PC-3 (cell line): ENCODE data around the gene TAS1R3. TPM values are rescaled to one million over a fixed set of nuclear protein-coding genes. Genes with fewer than 3 reads are reported as not detected.

ENCODE experiments used
- ATAC-seq: fragments of 200-7000 bp; cut with Tn5 transposase; 2 replicates; pipeline ENCODE4 v1.9.1; 2020; ENCODE audit warnings: mild to moderate bottlenecking, moderate library complexity
- BruUV-seq: library from RNA; stranded (reverse); fragments of 400-500 nt; replicated peaks from 2 replicates; lab custom pipeline; 2021; lab: Mats Ljungman, UMichigan
- CTCF ChIA-PET: fragments of 300-600 bp; sonication (Branson Sonifier 250); formaldehyde crosslinking; loops from one replicate; lab custom pipeline; 2022; ENCODE audit warnings: antibody characterized with exemption; lab: Charles Lee
- POLR2A ChIA-PET: fragments of 300-600 bp; sonication (Branson Sonifier 250); formaldehyde crosslinking; loops from one replicate; lab custom pipeline; 2022; ENCODE audit warnings: antibody characterized with exemption; ENCODE audit not compliant: unreplicated experiment; lab: Charles Lee
- DNase-seq: peaks from one replicate; pipeline ENCODE4 v3.0.0-alpha.2; 2015
- H2AFZ ChIP-seq: fragments of 300-600 bp; sonication (generic); 2 replicates; pipeline ENCODE4 v1.6.0; 2016; ENCODE audit warnings: antibody characterized with exemption, low read length
- H3F3A ChIP-seq: fragments of 300-600 bp; sonication (generic); one replicate; pipeline ENCODE4 v1.6.0; 2017; ENCODE audit warnings: antibody characterized with exemption, low read length, control low read depth, mild to moderate bottlenecking; ENCODE audit not compliant: unreplicated experiment
- H3K27ac ChIP-seq: fragments of 300-600 bp; sonication (generic); 2 replicates; pipeline ENCODE4 v1.5.1; 2016; ENCODE audit warnings: mild to moderate bottlenecking, low read length
- H3K27me3 ChIP-seq: fragments of 300-600 bp; sonication (generic); 2 replicates; pipeline ENCODE4 v1.6.1; 2016; ENCODE audit warnings: low read length, mixed read lengths
- H3K36me3 ChIP-seq: fragments of 300-600 bp; sonication (generic); 2 replicates; pipeline ENCODE4 v1.6.1; 2016; ENCODE audit warnings: low read depth, mixed run types, low read length, mixed read lengths
- H3K4me1 ChIP-seq: fragments of 300-600 bp; sonication (generic); 2 replicates; pipeline ENCODE4 v1.5.1; 2016; ENCODE audit warnings: low read length; ENCODE audit not compliant: insufficient read depth
- H3K4me2 ChIP-seq: fragments of 300-600 bp; sonication (generic); 2 replicates; pipeline ENCODE4 v1.6.0; 2016; ENCODE audit warnings: low read length
- H3K4me3 ChIP-seq: fragments of 300-600 bp; sonication (generic); 2 replicates; pipeline ENCODE4 v1.5.1; 2016; ENCODE audit warnings: mild to moderate bottlenecking, low read length, mixed read lengths
- H3K79me2 ChIP-seq: fragments of 300-600 bp; sonication (generic); 2 replicates; pipeline ENCODE4 v1.6.1; 2017; ENCODE audit warnings: low read length, mixed read lengths
- H3K9ac ChIP-seq: fragments of 300-600 bp; sonication (generic); 2 replicates; pipeline ENCODE4 v1.6.0; 2016; ENCODE audit warnings: mild to moderate bottlenecking, low read length
- H3K9me2 ChIP-seq: fragments of 300-600 bp; sonication (generic); replicated peaks from 2 replicates; pipeline ENCODE4 v1.6.1; 2016; ENCODE audit warnings: mixed run types, low read length, mixed read lengths
- H3K9me3 ChIP-seq: fragments of 300-600 bp; sonication (generic); 2 replicates; pipeline ENCODE4 v1.6.1; 2016; ENCODE audit warnings: low read length, mixed read lengths
- H4K20me1 ChIP-seq: fragments of 300-600 bp; sonication (generic); 2 replicates; pipeline ENCODE4 v1.6.1; 2016; ENCODE audit warnings: low read length, mixed read lengths
- CTCF ChIP-seq: fragments of 300-600 bp; sonication (generic); conservative IDR thresholded peaks from 2 replicates; pipeline ENCODE4 v1.5.1; 2017; ENCODE audit warnings: antibody characterized with exemption, low read depth, mild to moderate bottlenecking, low read length
- EZH2 ChIP-seq: fragments of 300-600 bp; sonication (generic); IDR thresholded peaks from one replicate; pipeline ENCODE4 v1.6.1; 2017; ENCODE audit warnings: antibody characterized with exemption, mild to moderate bottlenecking, low read length; ENCODE audit not compliant: unreplicated experiment
- EZH2phosphoT487 ChIP-seq: fragments of 300-600 bp; sonication (generic); IDR thresholded peaks from 2 replicates; pipeline ENCODE4 v1.6.1; 2018; ENCODE audit warnings: mild to moderate bottlenecking, antibody characterized with exemption, low read length, borderline replicate concordance
- intact Hi-C: fragments of 100-400 bp; cut with micrococcal nuclease; formaldehyde crosslinking; loops from 2 replicates; pipeline ENCODE4 v1.9.0; 2023
- total RNA-seq: library from RNA; depleted of rRNA; stranded (reverse); fragments of >200 nt; gene quantifications from 2 replicates; pipeline ENCODE4 v1.2.3, GENCODE V29; 2014

TAS1R3 gene
- total RNA-seq, 1 experiment from 2014 or later, result 1.9 TPM

- 0 out of 2 replicates have a peak overlapping the region, but pooled peaks have one; percentile 73 for H3K4me2 ChIP-seq
- ChIA-PET POLR2A (no interaction called here), CTCF (interaction anchor here (1.0 kb wide), 1 partner anchor 22 kb away, joined by 3 read pairs; the partner anchor contains the start of gene CCNL2)
- TF ChIP-seq EZH2phosphoT487 (no peak), EZH2 (no peak), CTCF (peak; percentile 6; the same call in 1 of the 2 replicates)
- BruUV-seq, result no TSS peak
- H3K27me3 ChIP-seq, result no peaks in the 10 kb centered on the region
- intact Hi-C loops, result loop anchor here (2.0 kb wide), 1 partner anchor 22 kb away; the partner anchor contains the start of gene CCNL2
- DNase-seq, result no peak
- peaks cover 31% of the 10 kb centered on the region for H3K79me2 ChIP-seq
- peaks cover 10% of the 10 kb centered on the region; the same call in 1 of the 2 replicates for H3K36me3 ChIP-seq
- H3F3A ChIP-seq, result peaks cover 9% of the 10 kb centered on the region
- no peaks in the 10 kb centered on the region for H3K9me2 ChIP-seq
- no peaks in the 10 kb centered on the region for H4K20me1 ChIP-seq
- ATAC-seq, result no peak
- peaks cover 20% of the 10 kb centered on the region for H3K4me1 ChIP-seq
- H2AFZ ChIP-seq, result no peak overlapping the region
- no peak overlapping the region for H3K4me3 ChIP-seq
- no peak overlapping the region for H3K27ac ChIP-seq
- H3K9me3 ChIP-seq, result no peaks in the 10 kb centered on the region
- no peak overlapping the region for H3K9ac ChIP-seq
Observed at GRCh38 chr1:1376551-1377226, 45.6 kb downstream of the TAS1R3 start.

- Histone ChIP-seq H3K27ac (no peak overlapping the region), H3K9me3 (no peaks in the 10 kb centered on the region), H3K27me3 (no peaks in the 10 kb centered on the region), H3K9me2 (no peaks in the 10 kb centered on the region), H3K4me3 (no peak overlapping the region), H3K4me2 (no peak overlapping the region), H3F3A (peaks cover 9% of the 10 kb centered on the region), H2AFZ (no peak overlapping the region), H3K36me3 (peaks cover 13% of the 10 kb centered on the region; the same call in 1 of the 2 replicates), H3K9ac (no peak overlapping the region), H3K4me1 (peaks cover 17% of the 10 kb centered on the region), H4K20me1 (no peaks in the 10 kb centered on the region), H3K79me2 (peaks cover 33% of the 10 kb centered on the region)
- CTCF ChIA-PET, result no interaction called here
- TF ChIP-seq EZH2 (no peak), CTCF (no peak), EZH2phosphoT487 (no peak)
- intact Hi-C loops, result loop anchor here (2.0 kb wide), 1 partner anchor 21 kb away; the partner anchor contains the start of gene CCNL2
- no TSS peak for BruUV-seq
- DNase-seq (no peak), ATAC-seq (no peak)
- POLR2A ChIA-PET, result no interaction called here
Observed at GRCh38 chr1:1377540-1378205, 46.6 kb downstream of the TAS1R3 start.
